Body of pancreas (tissue), 4 donors: ENCODE data around the gene SIPA1L3. TPM values are rescaled to one million over a fixed set of nuclear protein-coding genes. Genes with fewer than 3 reads are reported as not detected.
A peak's percentile ranks its signal among the peaks of the same experiment; 100 is the strongest.

Experiments used
- ATAC-seq: fragments of 150-250 bp; one replicate; pipeline ENCODE4 v1.9.1; 2016
- DNase-seq, 4 donors: peaks; one replicate each; pipeline ENCODE4 v3.0.0-alpha.2; 2019
- H3K27ac ChIP-seq, 4 donors: fragments of 200-600 bp; sonication (generic); 1 replicate in 3 of 4; 2 replicates in 1 of 4; pipeline versions ENCODE4 v1.5.1 to v1.6.1; 2016 to 2019; ENCODE audit warnings: mild to moderate bottlenecking in 1 of 4, mixed read lengths in 1 of 4, moderate library complexity in 1 of 4
- H3K27me3 ChIP-seq, 2 donors: fragments of 200-600 bp; sonication (generic); one replicate each; pipeline ENCODE4 v1.6.0; 2016; ENCODE audit warnings: mild to moderate bottlenecking in 1 of 2
- H3K36me3 ChIP-seq, 2 donors: fragments of 200-600 bp; sonication (generic); replicated peaks in 1 of 2; 2 replicates each; pipeline ENCODE4 v1.5.1; 2016; ENCODE audit warnings: low read depth in 2 of 2; ENCODE audit not compliant: insufficient read depth in 1 of 2
- H3K4me1 ChIP-seq: fragments of 200-600 bp; sonication (generic); one replicate; pipeline ENCODE4 v1.6.0; 2016
- H3K4me3 ChIP-seq, 2 donors: fragments of 200-600 bp; sonication (generic); 1 replicate in 1 of 2; 2 replicates in 1 of 2; pipeline ENCODE4 v1.5.1; 2016 to 2019
- H3K9me3 ChIP-seq, 3 donors: fragments of 200-600 bp; sonication (generic); 1 replicate in 2 of 3; 2 replicates in 1 of 3; pipeline ENCODE4 v1.5.1; 2016
- CTCF ChIP-seq, 7 experiments: fragments of 450-650 bp in 4 of 7; fragments of 200-600 bp in 3 of 7; sonication (generic) in 3 of 7; IDR thresholded peaks; one replicate each; pipeline ENCODE4 v1.5.1; 2016 to 2019; ENCODE audit warnings: antibody characterized with exemption in 7 of 7
- POLR2A ChIP-seq, 3 donors: fragments of 450-650 bp; IDR thresholded peaks; one replicate each; pipeline ENCODE4 v1.6.1; 2016; ENCODE audit warnings: antibody characterized with exemption in 3 of 3, mild to moderate bottlenecking in 2 of 3
- WGBS, 2 donors: methylation state at CpG; one replicate each; pipeline ENCODE4 v1.1.5; 2017; 5-methylcytosine and 5-hydroxymethylcytosine counted together
- intact Hi-C: fragments of 100-400 bp; cut with DNase I; formaldehyde crosslinking; loops from one replicate; pipeline ENCODE4 v1.15.1; 2023
- total RNA-seq, 2 donors: library from RNA; depleted of rRNA; stranded (reverse); fragments of >200 nt; gene quantifications; one replicate each; pipeline ENCODE4 v1.1.0, GENCODE V29; 2016

Gene SIPA1L3
- total RNA-seq, 2 donors from 2014 or later: 41.5 to 62.0 TPM

DNA sequence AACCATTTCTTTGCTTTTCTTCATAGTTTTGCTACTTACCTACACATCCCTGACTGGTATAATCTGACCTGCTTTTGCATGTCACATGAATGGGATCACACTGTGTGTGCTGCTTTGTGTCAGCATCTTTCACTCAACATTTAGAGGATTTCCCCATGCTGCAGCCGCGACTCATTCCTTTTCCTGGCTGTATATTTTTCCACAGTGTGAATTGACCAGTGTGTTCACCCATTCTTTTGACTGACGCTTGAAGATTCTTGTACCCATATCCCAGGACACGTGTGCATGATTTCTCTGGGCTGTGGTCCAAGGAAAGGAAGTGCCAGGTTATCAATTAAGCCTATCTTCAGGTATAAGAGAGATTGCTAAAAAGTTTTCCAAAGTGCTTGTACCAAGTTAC is 198.6 kb downstream of the SIPA1L3 start:
- intact Hi-C loops: no loop called here
- H3K4me1 ChIP-seq: no peaks in the 10 kb centered on the region
- no peak for ATAC-seq
- no peak for DNase-seq
- peaks cover 8 to 31% of the 10 kb centered on the region in 2 donors for H3K36me3 ChIP-seq
- no peaks in the 10 kb centered on the region for H3K27me3 ChIP-seq
- no peak overlapping the region for H3K27ac ChIP-seq
- TF ChIP-seq POLR2A (IDR thresholded peaks at IDR 0.05): no peak
- TF ChIP-seq CTCF (IDR thresholded peaks at IDR 0.05): no peak
- H3K9me3 ChIP-seq: no peaks in the 10 kb centered on the region
- H3K4me3 ChIP-seq: no peak overlapping the region
- 75 to 78% methylated on average over 4 of the region's 4 CpGs for WGBS, 2 donors

DNA sequence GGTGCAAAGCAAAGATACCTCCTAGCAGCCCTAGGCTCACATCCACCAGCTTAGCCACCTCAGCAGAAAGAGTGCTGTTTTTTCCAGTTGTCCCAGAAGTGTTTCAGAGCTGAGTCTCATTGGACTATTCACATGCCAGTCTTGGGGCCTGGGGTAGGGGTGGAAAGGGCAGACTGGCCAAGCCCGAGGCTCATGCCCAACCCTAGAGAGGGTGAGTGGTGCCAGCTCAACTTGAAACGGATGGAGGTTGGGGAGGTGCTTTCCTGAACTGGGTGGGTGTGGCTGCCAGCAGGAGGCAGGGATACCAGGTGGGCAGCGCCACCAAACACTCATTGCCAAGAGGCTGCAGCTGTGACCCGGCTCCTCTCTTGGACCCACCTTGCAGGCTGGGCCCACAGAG is 200.1 kb downstream of the SIPA1L3 start:
- Histone ChIP-seq H3K4me1 (no peaks in the 10 kb centered on the region), H3K36me3 (peaks cover 18 to 29% of the 10 kb centered on the region in 2 donors), H3K27me3 (no peaks in the 10 kb centered on the region), H3K27ac (no peak overlapping the region), H3K9me3 (no peaks in the 10 kb centered on the region), H3K4me3 (no peak overlapping the region)
- intact Hi-C loops: no loop called here
- no peak for TF ChIP-seq CTCF (IDR thresholded peaks at IDR 0.05)
- TF ChIP-seq POLR2A (IDR thresholded peaks at IDR 0.05): no peak
- no peak for ATAC-seq
- DNase-seq: no peak
- 86 to 89% methylated on average over 2 to 4 of the region's 4 CpGs for WGBS, 2 donors

GRCh38 chr19:38111898-38112297 is 204.9 kb downstream of the SIPA1L3 start:
- DNase-seq (no peak), ATAC-seq (no peak)
- Histone ChIP-seq H3K27me3 (no peaks in the 10 kb centered on the region), H3K4me3 (no peak overlapping the region), H3K9me3 (no peaks in the 10 kb centered on the region), H3K36me3 (peaks cover 16 to 23% of the 10 kb centered on the region in 2 donors), H3K4me1 (no peaks in the 10 kb centered on the region), H3K27ac (no peak overlapping the region)
- 92 to 95% methylated on average over 7 to 9 of the region's 9 CpGs for WGBS, 2 donors
- TF ChIP-seq POLR2A (IDR thresholded peaks at IDR 0.05) (no peak), CTCF (IDR thresholded peaks at IDR 0.05) (peak in 1 of 7 experiments; percentile 15)
- intact Hi-C loops: no loop called here

- H3K27ac ChIP-seq: no peak overlapping the region
- no peak overlapping the region for H3K4me3 ChIP-seq
- DNase-seq (no peak), ATAC-seq (no peak)
- H3K27me3 ChIP-seq: no peaks in the 10 kb centered on the region
- H3K4me1 ChIP-seq: no peaks in the 10 kb centered on the region
- TF ChIP-seq CTCF (IDR thresholded peaks at IDR 0.05) (no peak), POLR2A (IDR thresholded peaks at IDR 0.05) (no peak)
- 90 to 97% methylated on average over 12 of the region's 12 CpGs for WGBS, 2 donors
- peaks cover 16% of the 10 kb centered on the region in 2 donors for H3K36me3 ChIP-seq
- intact Hi-C loops: no loop called here
- H3K9me3 ChIP-seq: no peaks in the 10 kb centered on the region
Measured at GRCh38 chr19:38114651-38115050, 207.6 kb downstream of the SIPA1L3 start.

- ATAC-seq (no peak), DNase-seq (no peak)
- WGBS, 2 donors: 62 to 71% methylated on average over 4 of the region's 4 CpGs
- Histone ChIP-seq H3K27me3 (no peaks in the 10 kb centered on the region), H3K36me3 (peaks cover 14 to 16% of the 10 kb centered on the region in 2 donors), H3K9me3 (no peaks in the 10 kb centered on the region), H3K27ac (no peak overlapping the region), H3K4me3 (no peak overlapping the region), H3K4me1 (no peaks in the 10 kb centered on the region)
- TF ChIP-seq CTCF (IDR thresholded peaks at IDR 0.05): no peak
- TF ChIP-seq POLR2A (IDR thresholded peaks at IDR 0.05): no peak
- intact Hi-C loops: no loop called here
Measured at GRCh38 chr19:38115271-38115802, 208.3 kb downstream of the SIPA1L3 start.
